HUDEP-2 (cell line): Measurements from ENCODE around the gene FLNB.

Experiments
- DNase-seq, 76 experiments: peaks; one replicate each; lab custom pipeline; 2025; ENCODE audit not compliant: unreplicated experiment in 76 of 76; lab: John Stamatoyannopoulos, UW

The FLNB gene

DNA sequence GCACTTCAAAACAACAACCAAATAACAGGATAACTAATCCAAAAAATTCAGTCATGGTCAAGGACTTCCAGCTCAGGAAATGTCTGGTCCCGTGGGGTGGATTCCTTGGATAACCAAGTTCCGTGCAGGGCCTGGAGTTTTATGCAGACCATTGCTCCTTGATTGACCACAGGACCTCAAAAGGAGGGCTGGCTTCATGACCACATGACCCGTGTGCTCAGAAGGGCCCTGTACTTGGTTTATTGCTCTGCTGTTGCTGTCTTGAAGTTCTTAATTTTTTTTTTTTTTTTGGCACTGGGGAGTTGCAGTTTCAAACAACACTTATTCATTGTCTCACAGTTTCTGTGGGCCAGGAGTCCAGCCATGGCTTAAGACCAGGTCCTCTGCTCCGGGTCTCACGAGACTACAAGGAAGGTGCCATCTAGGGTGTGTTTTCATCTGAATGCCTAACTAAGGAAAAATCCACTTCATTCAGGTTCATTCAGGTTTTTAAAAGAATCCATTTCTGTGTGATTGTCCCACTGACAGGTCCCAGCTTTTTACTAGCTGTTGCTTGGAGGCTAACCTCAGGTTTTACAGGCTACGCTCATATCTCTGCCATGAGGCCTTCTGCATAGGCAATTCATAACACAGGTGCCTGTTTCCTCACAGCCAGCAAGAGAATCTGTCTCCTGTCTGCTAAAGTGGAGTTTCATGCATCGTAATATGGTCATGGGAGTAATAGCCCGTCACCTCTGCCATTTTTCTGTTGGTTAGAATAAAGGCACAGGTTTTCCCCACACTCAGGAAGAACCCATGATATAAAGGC is 65.3 kb downstream of the FLNB start:
- no peak for DNase-seq

DNA sequence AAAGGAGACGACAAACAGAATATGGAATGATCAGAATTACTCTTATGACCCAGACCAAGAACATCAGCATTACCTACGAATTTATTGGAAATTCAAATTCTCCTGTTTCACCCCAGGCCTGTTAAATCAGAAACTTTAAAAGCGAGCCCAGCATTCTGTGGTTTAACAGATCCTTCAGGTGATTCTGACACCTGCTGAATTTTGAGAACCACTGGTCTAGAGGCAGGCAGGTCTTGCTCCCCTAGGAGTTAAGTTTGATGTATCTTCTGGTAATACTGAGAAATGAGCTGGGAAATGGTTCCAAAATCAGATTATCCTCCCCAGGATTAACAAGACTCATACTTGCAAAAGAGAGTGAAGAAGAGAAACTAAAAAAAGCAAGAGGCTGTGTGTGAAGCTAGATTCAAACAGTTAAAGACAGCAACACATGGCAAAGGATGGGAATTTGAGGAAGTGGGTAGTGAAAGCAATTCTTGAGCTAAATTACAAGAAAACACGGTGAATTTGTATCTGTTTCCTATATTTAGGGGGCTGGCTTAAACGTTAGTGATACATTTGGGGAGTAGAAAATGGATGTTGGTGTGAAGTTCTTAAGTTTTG is 66.0 kb downstream of the FLNB start:
- no peak for DNase-seq

DNA sequence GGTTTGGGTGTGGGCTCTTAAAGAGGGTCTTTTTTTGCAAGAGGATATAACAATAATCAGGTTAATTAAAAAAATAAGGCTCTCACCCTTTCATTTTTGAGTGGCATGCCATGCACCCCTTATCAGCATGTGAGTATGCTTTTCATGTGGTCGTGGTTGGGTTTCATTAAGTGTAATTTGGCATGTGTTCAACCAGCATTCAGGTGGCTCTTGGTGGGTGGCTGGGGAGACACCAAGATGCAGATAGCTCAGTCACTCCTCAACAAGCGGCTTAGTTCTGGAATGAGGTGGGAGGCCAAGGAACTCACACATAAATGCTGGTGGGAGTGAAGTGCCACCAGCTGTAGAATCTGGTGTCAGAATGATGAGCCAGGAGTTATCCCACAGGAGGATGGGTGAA is 66.8 kb downstream of the FLNB start:
- no peak for DNase-seq

DNA sequence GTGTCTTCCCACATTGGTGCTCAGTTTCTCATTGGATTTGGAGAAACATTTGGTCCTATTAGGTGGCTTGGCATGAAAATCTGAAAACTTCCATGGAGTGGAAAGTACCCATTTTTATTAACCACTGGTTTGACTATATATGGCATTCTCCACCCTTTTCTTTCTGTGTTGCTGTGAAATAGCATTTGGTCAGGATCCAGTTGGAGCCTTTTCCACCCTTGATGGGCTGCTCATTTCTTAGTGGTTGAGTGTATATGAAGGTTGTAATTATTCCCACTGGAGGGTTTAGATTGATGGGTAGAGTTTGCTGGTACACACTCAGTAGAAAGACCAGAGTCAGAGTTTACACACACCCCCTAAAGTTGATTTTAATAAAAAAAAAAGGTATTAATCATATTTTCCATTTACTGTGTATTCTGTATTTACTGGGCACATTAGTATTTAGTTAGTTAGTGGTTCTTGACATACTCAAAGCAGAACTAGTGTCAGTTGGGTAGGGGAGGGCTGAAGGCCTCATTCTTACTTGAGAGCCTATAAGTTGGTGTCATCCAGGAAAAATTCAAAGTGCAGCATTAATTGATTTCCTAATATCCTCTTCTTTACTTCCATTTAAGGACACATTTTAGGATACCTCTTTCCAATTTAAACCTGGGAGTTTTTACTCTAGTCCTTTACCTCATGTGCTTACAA is 69.5 kb downstream of the FLNB start:
- DNase-seq, result no peak

DNA sequence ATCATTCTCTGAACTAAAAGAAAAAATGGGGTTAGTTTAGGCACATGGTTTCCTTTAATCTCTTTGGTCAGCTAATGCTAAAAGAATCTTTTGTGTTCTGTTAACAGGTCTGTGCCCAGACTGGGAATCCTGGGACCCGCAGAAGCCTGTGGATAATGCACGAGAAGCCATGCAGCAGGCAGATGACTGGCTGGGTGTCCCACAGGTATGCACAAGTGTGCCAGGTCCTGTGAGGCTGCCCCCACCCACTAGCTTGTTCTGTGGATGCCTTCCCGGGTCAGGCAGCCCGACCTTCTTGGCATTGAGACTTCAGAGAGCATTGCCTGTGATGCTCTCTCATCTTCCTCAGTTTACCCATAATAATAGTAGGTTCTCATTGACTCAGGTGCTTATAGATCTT is 70.4 kb downstream of the FLNB start:
- no peak for DNase-seq

DNA sequence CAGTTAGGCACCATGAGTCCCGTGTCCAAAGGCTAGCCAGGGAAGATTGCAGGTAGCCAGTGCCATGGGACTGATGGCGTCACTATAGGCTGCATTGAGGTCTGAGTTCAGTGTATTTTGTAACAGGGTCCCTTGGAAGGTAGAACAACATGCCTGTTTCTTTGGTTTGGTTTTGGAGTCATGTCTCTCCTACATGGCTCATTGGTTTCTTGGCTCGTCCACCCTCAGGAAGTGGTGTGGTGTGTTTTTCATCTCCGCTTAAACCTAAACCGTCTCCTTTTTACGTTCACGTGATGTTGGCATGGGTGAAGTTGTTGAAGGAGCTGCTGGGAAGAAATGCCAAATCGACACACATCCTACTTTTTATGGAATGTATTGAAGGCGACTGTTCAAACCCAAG is 71.6 kb downstream of the FLNB start:
- DNase-seq, result no peak

DNA sequence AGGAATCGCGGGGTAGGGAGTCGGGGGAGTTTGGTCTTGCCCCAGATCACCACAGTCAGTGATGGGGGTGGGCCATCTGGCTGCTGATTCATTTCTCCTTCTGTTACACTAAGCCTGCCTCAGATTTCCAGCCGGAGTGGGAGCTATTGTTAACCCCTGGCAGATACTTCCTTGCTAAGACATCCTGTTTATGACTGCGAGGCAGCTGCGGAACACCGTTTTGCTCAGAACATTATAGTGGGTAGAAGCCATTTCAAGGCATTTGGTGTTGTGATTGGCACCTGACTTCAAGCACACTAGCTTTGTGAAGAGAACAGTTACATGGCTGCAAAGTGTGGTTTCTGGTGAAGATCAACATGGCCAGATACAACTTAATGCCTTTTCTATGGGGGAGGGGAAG is 73.8 kb downstream of the FLNB start:
- DNase-seq, result no peak

DNA sequence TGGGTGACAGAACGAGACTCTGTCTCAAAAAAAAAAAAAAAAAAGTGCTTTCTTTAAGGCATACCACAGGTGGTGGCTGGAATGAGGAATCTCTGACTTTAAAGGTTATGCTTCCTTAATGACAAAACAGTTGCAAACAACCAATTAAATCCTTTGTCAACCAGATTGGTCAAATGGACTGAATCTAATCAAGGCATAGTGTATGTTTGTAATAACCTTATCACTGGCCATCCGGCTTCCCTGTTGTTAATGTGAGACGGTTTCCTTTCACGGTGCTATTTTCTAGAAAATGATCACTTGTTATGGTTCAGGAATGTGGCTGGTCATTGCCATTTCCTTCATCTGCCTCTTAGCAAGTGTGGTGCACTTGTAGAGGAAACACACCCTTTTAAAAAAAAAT is 75.9 kb downstream of the FLNB start:
- peak in 1 of 76 experiments; percentile 5 for DNase-seq

DNA sequence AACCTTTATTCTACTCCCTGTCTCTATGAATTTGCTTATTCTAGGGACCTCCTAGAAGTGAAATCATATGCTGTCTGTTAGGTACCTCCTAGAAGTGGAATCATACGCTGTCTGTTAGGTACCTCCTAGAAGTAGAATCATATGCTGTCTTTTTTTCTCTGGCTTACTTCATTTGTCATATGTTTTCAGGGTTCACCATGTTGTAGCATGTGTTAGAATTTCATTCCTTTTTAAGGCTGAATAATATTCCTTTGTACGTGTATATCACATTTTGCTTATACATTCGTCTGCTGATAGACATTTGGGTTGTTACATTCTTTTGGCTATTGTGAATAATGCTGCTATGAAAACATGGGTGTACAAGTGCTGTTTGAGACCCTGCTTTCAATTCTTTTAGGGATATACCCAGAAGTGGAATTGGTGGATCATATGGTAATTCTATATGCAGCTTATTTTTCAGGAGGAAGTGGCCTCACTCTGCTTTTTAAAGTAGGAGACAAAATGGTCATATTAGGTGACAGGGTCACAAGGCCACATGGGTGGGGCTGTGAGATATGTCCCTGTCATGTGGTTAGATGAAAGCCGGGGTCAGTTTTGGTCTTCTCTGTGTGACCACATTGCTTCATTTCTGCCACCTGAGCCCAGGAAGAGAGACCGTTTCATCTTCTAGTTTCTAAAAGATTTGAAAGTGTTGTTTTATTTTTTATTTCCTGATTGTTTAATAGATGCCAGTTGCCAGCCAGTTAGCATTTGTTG is 76.7 kb downstream of the FLNB start:
- DNase-seq, result peak in 5 of 76 experiments; percentile 5 to 17 (median 7)

DNA sequence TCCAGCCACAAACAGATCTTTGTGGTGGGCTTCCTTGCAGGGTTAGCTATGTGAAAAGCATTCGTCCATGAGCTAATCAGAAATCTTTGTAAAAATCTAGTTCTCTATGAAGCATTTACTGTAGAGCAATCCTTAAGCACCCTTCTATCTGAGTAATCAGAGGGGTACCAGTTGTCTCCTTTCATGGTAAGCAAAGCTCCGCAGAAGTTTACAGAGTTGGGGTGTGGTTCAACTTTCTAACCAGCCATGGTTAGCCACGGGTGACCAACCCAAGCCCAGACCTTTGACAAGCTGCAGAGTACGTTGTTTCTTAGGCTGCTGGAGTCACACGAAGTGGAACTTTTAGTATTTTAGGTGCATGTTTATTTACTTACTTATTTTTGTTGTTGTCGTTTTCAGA is 77.4 kb downstream of the FLNB start:
- no peak for DNase-seq

DNA sequence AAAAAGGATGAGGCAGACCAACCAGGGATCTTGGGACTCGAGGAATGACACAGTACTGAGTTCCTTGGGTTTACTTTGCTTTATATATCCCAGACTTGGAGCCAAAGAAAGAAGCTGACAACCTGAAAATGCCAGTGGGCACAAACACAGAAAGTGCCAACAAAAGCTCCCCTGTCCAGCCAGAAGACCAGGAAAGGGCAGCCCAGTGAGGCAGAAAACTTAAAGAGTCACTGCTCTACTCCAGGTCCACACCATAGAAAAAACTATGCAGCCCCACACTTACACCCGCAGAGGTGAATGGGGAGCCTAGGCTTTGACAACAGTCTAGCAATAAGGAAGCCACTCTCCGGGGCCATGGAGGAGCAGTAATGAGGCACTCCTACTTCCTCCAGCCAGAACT is 80.3 kb downstream of the FLNB start:
- no peak for DNase-seq

DNA sequence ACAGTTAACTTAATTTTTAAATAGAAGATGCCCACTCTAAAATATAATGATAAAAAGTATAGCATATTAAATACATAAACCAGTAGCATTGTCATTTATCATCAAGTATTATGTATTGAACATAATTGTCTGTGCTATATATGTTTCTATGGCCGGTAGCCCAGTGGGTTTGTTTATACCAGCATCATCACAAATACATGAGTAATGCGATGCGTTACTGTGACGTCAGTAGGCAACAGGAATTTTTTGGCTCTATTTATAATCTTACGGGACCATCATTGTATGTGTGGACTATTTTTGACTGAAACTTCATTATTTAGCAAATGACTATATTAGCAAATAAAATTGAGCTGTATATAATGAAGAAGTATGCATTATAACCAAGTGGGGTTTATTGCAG is 82.1 kb downstream of the FLNB start:
- DNase-seq, result no peak

DNA sequence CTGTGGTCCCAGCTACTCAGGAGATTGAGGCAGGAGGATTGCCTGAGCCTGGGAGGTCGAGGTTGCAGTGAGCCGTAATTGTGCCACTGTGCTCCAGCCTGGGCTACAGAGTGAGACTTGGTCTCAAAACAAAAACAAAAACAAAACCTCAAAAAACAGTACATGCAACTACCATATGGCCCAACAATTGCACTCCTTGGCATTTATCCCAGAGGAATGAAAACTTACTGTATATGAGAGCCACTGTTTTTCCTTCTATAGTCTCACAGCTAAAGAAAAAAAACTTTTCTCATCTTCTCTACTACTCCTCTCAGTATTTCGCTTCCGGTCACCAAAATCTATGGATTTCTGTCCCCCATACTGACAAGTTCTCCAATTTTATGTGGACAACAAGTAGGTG is 84.3 kb downstream of the FLNB start:
- no peak for DNase-seq

DNA sequence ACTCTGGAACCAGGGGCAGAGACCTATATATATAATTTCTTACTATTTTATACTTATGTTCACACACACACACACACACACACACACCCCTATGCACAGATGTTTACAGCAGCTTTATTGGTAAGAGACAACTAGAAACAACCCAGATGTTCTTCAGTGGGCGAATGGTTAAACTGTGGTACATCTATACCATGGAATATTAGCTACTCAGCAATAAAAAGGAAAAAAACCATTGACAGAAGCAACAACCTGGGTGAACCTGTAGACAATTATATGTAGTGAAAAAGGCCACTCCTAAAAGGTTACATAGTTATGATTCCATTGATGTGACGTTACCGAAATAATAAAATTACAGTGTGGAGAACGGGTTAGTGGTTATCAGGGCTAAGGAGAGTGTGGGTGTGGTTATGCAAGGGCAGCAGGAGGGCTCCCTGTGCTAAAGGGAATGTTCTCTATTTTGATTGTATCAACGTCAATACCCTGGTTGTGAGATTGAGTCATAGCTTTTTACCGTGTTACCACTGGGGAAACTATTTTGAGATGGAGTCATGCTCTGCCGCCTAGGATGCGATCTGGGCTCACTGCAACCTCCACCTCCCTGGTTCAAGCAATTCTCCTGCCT is 85.5 kb downstream of the FLNB start:
- peak in 8 of 76 experiments; percentile 5 to 52 (median 14) for DNase-seq

DNA sequence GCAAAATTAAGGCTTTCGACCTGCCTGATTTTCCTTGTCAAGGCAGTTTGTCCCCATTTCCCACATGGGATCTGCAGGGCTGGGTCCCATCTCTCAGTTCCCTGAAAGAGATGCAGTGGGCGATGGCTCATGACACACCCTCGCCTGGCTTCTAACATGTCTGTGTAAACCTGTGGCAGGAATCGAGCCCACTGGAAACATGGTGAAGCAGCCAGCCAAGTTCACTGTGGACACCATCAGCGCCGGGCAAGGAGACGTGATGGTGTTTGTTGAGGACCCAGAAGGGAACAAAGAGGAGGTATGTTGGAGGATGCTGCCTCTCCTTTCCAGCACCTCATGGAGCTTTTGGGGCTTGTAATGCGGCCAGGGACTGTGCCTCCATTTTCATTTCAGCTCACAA is 86.4 kb downstream of the FLNB start:
- no peak for DNase-seq

DNA sequence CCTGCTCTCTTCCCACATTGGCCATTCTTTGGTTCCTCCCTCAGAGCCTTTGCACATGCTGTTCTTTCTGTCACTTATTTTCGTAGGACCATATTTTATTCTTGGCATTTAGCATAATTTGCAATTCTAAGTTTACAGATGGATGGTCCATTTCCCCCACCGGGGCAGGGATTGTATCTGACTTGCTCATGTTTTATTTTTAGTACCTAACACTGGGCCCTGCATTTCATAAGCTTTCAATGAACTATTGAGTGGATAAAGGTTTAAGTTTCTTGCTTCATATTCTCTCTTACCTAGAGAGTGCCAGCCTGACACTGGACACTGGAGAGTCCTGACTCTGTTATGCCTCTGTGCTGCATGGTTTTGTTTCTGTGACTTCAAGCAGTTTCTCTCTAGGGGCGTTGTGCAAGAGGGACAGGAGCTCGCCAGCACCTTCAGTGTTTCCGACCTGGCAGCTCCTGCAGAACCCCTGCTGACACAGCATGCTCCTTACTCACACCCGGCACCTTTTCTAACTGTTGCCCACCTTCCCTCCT is 87.4 kb downstream of the FLNB start:
- no peak for DNase-seq

DNA sequence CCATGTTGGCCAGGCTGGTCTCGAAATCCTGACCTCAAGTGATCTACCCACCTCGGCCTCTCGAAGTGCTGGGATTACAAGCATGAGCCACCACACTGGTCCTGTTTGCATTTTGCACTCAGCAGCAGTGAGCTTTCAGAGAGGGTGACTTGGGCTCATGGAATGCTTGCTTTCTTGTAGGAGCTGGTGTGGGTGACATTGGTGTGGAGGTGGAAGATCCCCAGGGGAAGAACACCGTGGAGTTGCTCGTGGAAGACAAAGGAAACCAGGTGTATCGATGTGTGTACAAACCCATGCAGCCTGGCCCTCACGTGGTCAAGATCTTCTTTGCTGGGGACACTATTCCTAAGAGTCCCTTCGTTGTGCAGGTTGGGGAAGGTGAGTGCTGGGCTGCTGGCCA is 90.3 kb downstream of the FLNB start:
- no peak for DNase-seq

DNA sequence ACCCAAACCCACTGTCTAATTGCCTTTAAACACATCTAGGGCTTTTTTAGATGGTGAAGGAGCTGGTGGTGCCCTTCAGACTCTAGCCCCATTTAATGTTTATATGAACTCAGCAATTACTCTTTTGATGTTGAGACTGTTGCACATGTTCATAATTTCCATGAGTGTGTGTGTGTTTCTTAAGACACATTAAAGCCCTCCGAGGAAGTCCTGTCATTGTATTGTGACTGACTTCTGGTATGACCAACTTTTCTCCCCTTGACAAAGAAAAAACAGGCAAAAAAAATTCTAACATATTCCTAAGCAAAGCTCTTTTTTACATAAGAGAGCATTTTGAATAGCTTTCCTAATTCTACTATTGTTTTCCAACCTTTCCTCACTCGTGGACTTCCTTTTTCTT is 91.6 kb downstream of the FLNB start:
- no peak for DNase-seq

DNA sequence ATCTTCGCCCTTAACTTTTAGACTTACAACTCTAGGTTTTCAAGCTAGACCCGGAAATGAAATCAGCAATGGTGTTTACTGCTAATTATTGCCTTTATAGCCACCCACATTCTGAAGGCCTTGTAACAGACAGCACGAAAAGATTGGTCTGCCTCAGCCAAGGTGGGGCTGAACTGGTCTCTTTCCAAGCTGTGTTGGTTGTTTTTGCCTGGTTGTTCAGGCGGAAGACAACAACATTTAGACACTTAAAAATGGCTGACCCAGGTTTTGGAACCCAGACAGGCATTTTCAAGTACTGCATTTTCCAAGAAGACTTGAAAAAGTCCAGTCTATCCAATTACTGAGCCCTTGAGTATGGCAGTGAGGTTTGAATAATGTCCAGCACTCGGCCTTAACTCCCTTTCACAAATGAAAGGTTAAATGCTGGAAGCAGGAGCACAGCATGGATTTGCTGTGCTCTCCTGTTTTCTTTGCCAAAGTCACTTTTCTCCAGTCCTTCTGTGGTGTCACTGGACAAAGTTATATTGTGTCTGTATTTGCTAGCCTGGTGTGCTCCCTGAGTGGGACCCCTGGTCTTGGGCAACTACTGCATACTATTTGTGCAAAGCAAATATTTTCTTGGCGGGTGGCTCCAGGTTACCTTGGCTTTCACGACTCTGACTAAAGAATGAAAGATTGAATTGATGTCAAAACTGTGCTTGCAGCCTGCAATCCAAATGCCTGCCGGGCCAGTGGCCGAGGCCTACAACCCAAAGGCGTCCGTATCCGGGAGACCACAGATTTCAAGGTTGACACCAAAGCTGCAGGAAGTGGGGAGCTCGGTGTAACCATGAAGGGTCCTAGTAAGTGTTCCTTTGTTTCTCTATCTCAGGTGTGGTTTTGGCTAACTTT is 93.5 kb downstream of the FLNB start:
- DNase-seq, result no peak

DNA sequence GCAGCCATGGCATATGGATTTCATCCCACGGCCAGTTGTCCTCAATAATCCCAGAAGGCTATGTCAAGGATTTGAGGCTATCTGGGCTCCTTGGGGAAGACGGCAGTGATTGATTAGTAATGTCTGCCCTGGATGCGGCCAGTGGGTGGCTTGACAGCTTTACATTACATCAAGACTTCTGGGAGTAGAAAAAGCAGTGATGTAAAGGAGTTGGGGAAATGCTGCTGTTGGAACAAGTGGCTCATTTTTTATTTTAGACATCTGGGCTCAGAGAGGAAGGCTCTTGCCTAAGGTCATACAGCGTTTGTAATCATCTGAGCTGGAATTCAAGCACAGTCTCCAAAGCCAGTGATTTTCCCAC is 94.1 kb downstream of the FLNB start:
- no peak for DNase-seq
